PC-9 (cell line): Measurements from ENCODE around the gene CAMKMT. TPM values are rescaled to one million over a fixed set of nuclear protein-coding genes. Genes with fewer than 3 reads are reported as not detected.

Experiments used
- BruUV-seq: library from RNA; stranded (reverse); fragments of 400-500 nt; replicated peaks from 2 replicates; lab custom pipeline; 2021; lab: Mats Ljungman, UMichigan
- CTCF ChIA-PET: fragments of 300-600 bp; sonication (Branson Sonifier 250); formaldehyde crosslinking; loops from one replicate; lab custom pipeline; 2022; ENCODE audit warnings: antibody characterized with exemption; lab: Charles Lee
- POLR2A ChIA-PET: fragments of 300-600 bp; sonication (Branson Sonifier 250); formaldehyde crosslinking; loops from one replicate; lab custom pipeline; 2022; ENCODE audit warnings: antibody characterized with exemption; ENCODE audit not compliant: unreplicated experiment; lab: Charles Lee
- DNase-seq, 2 experiments: peaks; one replicate each; pipeline versions ENCODE4 v3.0.0 to v3.0.0-alpha.2; 2015 to 2022; ENCODE audit warnings: mixed read lengths in 1 of 2
- H2AFZ ChIP-seq: fragments of 200-600 bp; sonication (generic); 2 replicates; pipeline ENCODE4 v1.8.1; 2017; ENCODE audit warnings: antibody characterized with exemption
- H3F3A ChIP-seq: fragments of 200-600 bp; sonication (generic); 2 replicates; pipeline ENCODE4 v1.8.1; 2017; ENCODE audit warnings: antibody characterized with exemption, mild to moderate bottlenecking, low read depth; ENCODE audit not compliant: insufficient read depth
- H3K27ac ChIP-seq: fragments of 200-600 bp; sonication (generic); 2 replicates; pipeline ENCODE4 v1.6.1; 2016; ENCODE audit warnings: mixed run types
- H3K27me3 ChIP-seq: fragments of 200-600 bp; sonication (generic); 2 replicates; pipeline ENCODE4 v1.6.1; 2016; ENCODE audit warnings: low read depth, mixed run types; ENCODE audit not compliant: insufficient read depth
- H3K36me3 ChIP-seq: fragments of 200-600 bp; sonication (generic); 2 replicates; pipeline ENCODE4 v1.6.1; 2016; ENCODE audit warnings: low read depth, mixed run types
- H3K4me1 ChIP-seq: fragments of 200-600 bp; sonication (generic); replicated peaks from 2 replicates; pipeline ENCODE4 v1.6.1; 2016; ENCODE audit warnings: mixed run types; ENCODE audit not compliant: insufficient read depth
- H3K4me2 ChIP-seq: fragments of 200-600 bp; sonication (generic); 2 replicates; pipeline ENCODE4 v1.6.1; 2017; ENCODE audit warnings: mixed run types
- H3K4me3 ChIP-seq: fragments of 200-600 bp; sonication (generic); 2 replicates; pipeline ENCODE4 v1.6.1; 2016; ENCODE audit warnings: mixed run types
- H3K79me2 ChIP-seq: fragments of 200-600 bp; sonication (generic); 2 replicates; pipeline ENCODE4 v1.6.1; 2017; ENCODE audit warnings: low read depth, mixed run types
- H3K9me2 ChIP-seq: fragments of 200-600 bp; sonication (generic); 2 replicates; pipeline ENCODE4 v1.8.1; 2017; ENCODE audit warnings: mild to moderate bottlenecking; ENCODE audit not compliant: insufficient read depth
- H3K9me3 ChIP-seq: fragments of 200-600 bp; sonication (generic); 2 replicates; pipeline ENCODE4 v1.8.1; 2016; ENCODE audit warnings: low read depth; ENCODE audit not compliant: insufficient read depth
- H4K20me1 ChIP-seq: fragments of 200-600 bp; sonication (generic); 2 replicates; pipeline ENCODE4 v1.8.1; 2017; ENCODE audit not compliant: insufficient read depth
- CTCF ChIP-seq: fragments of 200-600 bp; sonication (generic); conservative IDR thresholded peaks from 2 replicates; pipeline ENCODE4 v1.6.1; 2017; ENCODE audit warnings: mixed run types, antibody characterized with exemption, mild to moderate bottlenecking, moderate library complexity
- EZH2 ChIP-seq: fragments of 200-600 bp; sonication (generic); IDR thresholded peaks from 2 replicates; pipeline ENCODE4 v1.8.0; 2017; ENCODE audit warnings: antibody characterized with exemption, low read depth
- intact Hi-C: fragments of 100-400 bp; cut with micrococcal nuclease; formaldehyde crosslinking; loops from one replicate; pipeline ENCODE4 v1.10.0; 2022; ENCODE audit not compliant: unreplicated experiment
- total RNA-seq: library from RNA; stranded (reverse); gene quantifications from 2 replicates; pipeline ENCODE4 v1.2.3, GENCODE V29; 2021

CAMKMT gene
- total RNA-seq, 1 experiment from 2014 or later: 17.9 TPM

- no peaks in the 10 kb centered on the region for H3K27me3 ChIP-seq
- BruUV-seq: no TSS peak
- H3K4me3 ChIP-seq: no peak overlapping the region
- no peak overlapping the region for H3K4me2 ChIP-seq
- no peaks in the 10 kb centered on the region for H3K9me3 ChIP-seq
- no peaks in the 10 kb centered on the region for H4K20me1 ChIP-seq
- no peak overlapping the region for H2AFZ ChIP-seq
- H3K4me1 ChIP-seq: no peaks in the 10 kb centered on the region
- POLR2A ChIA-PET: no interaction called here
- DNase-seq: no peak
- H3K79me2 ChIP-seq: no peaks in the 10 kb centered on the region
- H3K27ac ChIP-seq: no peak overlapping the region
- no peaks in the 10 kb centered on the region for H3K9me2 ChIP-seq
- intact Hi-C loops: no loop called here
- TF ChIP-seq EZH2 (no peak), CTCF (no peak)
- no peaks in the 10 kb centered on the region for H3K36me3 ChIP-seq
- CTCF ChIA-PET: no interaction called here
- H3F3A ChIP-seq: no peaks in the 10 kb centered on the region
Measured at GRCh38 chr2:44700824-44701223, 339.1 kb downstream of the CAMKMT start.

DNA sequence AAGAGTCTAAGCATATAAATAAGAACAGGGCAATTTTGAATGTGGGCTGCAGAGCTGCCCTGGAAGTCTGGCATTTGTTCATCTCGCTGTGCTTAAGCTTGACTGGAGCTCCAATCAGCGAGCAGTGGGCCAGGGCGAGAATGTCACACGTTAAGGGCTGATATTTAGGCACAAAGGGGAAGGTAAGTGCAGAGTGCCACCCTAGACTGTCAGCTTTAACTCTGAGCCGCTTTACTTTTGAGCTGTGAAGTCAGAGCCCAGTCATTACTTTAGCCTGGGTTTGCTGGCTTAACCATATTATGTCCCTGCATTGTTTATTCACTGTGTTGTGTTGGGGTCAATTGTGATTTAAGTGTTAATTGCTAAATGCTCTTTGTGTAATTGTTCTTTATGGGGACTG is 343.6 kb downstream of the CAMKMT start:
- H3K36me3 ChIP-seq: no peaks in the 10 kb centered on the region
- H3K4me3 ChIP-seq: no peak overlapping the region
- no TSS peak for BruUV-seq
- CTCF ChIA-PET: interaction anchor here (0.7 kb wide), 1 partner anchor 13 kb away, joined by 6 read pairs; no protein-coding TSS in a partner anchor
- no peaks in the 10 kb centered on the region for H4K20me1 ChIP-seq
- no peak for DNase-seq
- TF ChIP-seq CTCF: no peak
- no peaks in the 10 kb centered on the region for H3K79me2 ChIP-seq
- POLR2A ChIA-PET: no interaction called here
- H3K9me3 ChIP-seq: no peaks in the 10 kb centered on the region
- H2AFZ ChIP-seq: no peak overlapping the region
- H3K4me1 ChIP-seq: peaks cover 18% of the 10 kb centered on the region
- intact Hi-C loops: loop anchor here (5.0 kb wide), 1 partner anchor 158 kb away; no protein-coding TSS in a partner anchor
- H3K9me2 ChIP-seq: no peaks in the 10 kb centered on the region
- no peaks in the 10 kb centered on the region for H3K27me3 ChIP-seq
- peaks cover 7% of the 10 kb centered on the region for H3F3A ChIP-seq
- H3K4me2 ChIP-seq: no peak overlapping the region
- H3K27ac ChIP-seq: no peak overlapping the region

DNA sequence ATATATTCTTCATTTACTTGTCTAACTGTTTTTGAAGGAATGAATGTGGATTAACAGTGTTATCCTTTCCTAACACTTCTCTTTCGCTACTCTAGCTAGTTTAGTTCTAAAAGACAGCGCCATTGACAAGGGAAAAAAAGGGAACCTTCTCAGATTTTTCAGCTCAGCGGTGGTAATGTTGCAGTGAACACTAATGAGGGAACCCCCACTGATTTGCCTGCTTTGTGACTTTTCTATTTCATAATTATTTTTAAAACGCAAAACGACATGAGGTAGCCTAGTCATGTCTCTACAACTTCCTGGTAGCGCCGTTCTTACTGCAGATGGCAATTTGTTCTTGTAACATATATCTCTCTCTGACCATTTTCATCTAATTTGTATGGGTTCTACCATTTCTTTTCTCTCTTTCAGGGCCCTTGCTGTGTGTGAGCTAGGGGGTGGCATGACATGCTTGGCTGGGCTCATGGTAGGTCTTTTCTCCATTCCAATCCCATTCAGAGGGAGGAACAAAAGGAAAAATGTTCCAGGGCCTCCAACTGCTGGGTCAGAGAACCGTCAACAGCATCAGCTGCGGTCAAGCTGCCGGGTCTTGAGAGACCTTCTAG is 344.2 kb downstream of the CAMKMT start:
- POLR2A ChIA-PET: no interaction called here
- BruUV-seq: no TSS peak
- CTCF ChIA-PET: interaction anchor here (0.7 kb wide), 1 partner anchor 19 kb away, joined by 3 read pairs; no protein-coding TSS in a partner anchor

More for the DNA sequence above, 344.2 kb downstream of the CAMKMT start:
- H4K20me1 ChIP-seq: no peaks in the 10 kb centered on the region
- no peaks in the 10 kb centered on the region for H3K79me2 ChIP-seq
- no peaks in the 10 kb centered on the region for H3K9me2 ChIP-seq
- TF ChIP-seq EZH2: no peak
- no peaks in the 10 kb centered on the region for H3K9me3 ChIP-seq
- H3F3A ChIP-seq: peaks cover 7% of the 10 kb centered on the region
- no peak overlapping the region for H3K4me3 ChIP-seq
- no peak overlapping the region for H2AFZ ChIP-seq
- H3K4me1 ChIP-seq: peaks cover 18% of the 10 kb centered on the region
- no peak overlapping the region for H3K27ac ChIP-seq
- H3K27me3 ChIP-seq: no peaks in the 10 kb centered on the region
- intact Hi-C loops: loop anchor here (5.0 kb wide), 1 partner anchor 159 kb away; no protein-coding TSS in a partner anchor
- no peaks in the 10 kb centered on the region for H3K36me3 ChIP-seq
- no peak overlapping the region for H3K4me2 ChIP-seq
- no peak for DNase-seq
